H1 (cell line): ENCODE data around the gene CFAP53. TPM values are rescaled to one million over a fixed set of nuclear protein-coding genes. Genes with fewer than 3 reads are reported as not detected.

Source experiments
- CTCF ChIA-PET: fragments of 300-600 bp; sonication (Branson Sonifier 250); formaldehyde crosslinking; loops from one replicate; lab custom pipeline; 2021; ENCODE audit not compliant: partially characterized antibody; lab: Charles Lee
- POLR2A ChIA-PET: fragments of 300-600 bp; sonication (Branson Sonifier 250); formaldehyde crosslinking; loops from one replicate; lab custom pipeline; 2021; ENCODE audit warnings: inconsistent platforms; ENCODE audit not compliant: partially characterized antibody; lab: Charles Lee
- DNase-seq, 2 experiments: peaks; one replicate each; pipeline versions ENCODE4 v3.0.0 to v3.0.0-alpha.2; 2010 to 2022; ENCODE audit warnings: low spot score in 2 of 2, low read depth in 1 of 2, mixed read lengths in 1 of 2
- FAIRE-seq: peaks from 2 replicates; lab custom pipeline; 2011; peaks lifted over from hg19 to GRCh38; lab: Jason Lieb, UNC
- H2AFZ ChIP-seq: 2 replicates; pipeline ENCODE4 v1.8.1; 2012; ENCODE audit warnings: low read length, inconsistent platforms
- H2AK5ac ChIP-seq: 2 replicates; pipeline ENCODE4 v1.6.1; 2013; ENCODE audit warnings: low read depth, low read length
- H2BK120ac ChIP-seq: replicated peaks from 2 replicates; pipeline ENCODE3; 2013; ENCODE audit warnings: low read depth, low read length, inconsistent platforms
- H2BK12ac ChIP-seq: 2 replicates; pipeline ENCODE4 v1.6.1; 2013; ENCODE audit warnings: low read depth, low read length
- H2BK15ac ChIP-seq: 2 replicates; pipeline ENCODE4 v1.6.1; 2013; ENCODE audit warnings: low read length
- H2BK20ac ChIP-seq: 2 replicates; pipeline ENCODE4 v1.6.1; 2013; ENCODE audit warnings: low read length
- H2BK5ac ChIP-seq: 2 replicates; pipeline ENCODE4 v1.6.1; 2013; ENCODE audit warnings: low read depth, low read length
- H3K14ac ChIP-seq: 2 replicates; pipeline ENCODE4 v1.6.1; 2013; ENCODE audit warnings: inconsistent platforms; ENCODE audit not compliant: insufficient read length
- H3K18ac ChIP-seq: 2 replicates; pipeline ENCODE4 v1.6.1; 2013; ENCODE audit warnings: low read length; ENCODE audit errors: extremely low read depth
- H3K23ac ChIP-seq: 2 replicates; pipeline ENCODE4 v1.6.1; 2013; ENCODE audit warnings: inconsistent platforms; ENCODE audit not compliant: insufficient read length
- H3K23me2 ChIP-seq: 2 replicates; pipeline ENCODE4 v1.6.1; 2013; ENCODE audit warnings: low read depth, low read length
- H3K27ac ChIP-seq: 2 replicates; pipeline ENCODE4 v1.6.1; 2011; ENCODE audit warnings: low read depth, low read length, inconsistent platforms
- H3K27me3 ChIP-seq, 4 experiments: replicated peaks in 1 of 4; 1 replicate in 1 of 4; 2 replicates in 3 of 4; pipeline versions ENCODE4 v1.6.1 to v1.8.1; 2011 to 2013; ENCODE audit warnings: low read length in 3 of 4, mild to moderate bottlenecking in 3 of 4, inconsistent platforms in 2 of 4, mixed read lengths in 2 of 4, moderate library complexity in 1 of 4; ENCODE audit not compliant: control insufficient read depth in 3 of 4, insufficient read depth in 3 of 4; ENCODE audit errors: extremely low read depth in 1 of 4
- H3K36me3 ChIP-seq, 4 experiments: 2 replicates each; pipeline versions ENCODE4 v1.6.1 to v1.8.1; 2011 to 2013; ENCODE audit warnings: mild to moderate bottlenecking in 4 of 4, low read length in 3 of 4, moderate library complexity in 2 of 4, control low read depth in 1 of 4, inconsistent platforms in 1 of 4; ENCODE audit not compliant: insufficient read depth in 4 of 4, control insufficient read depth in 2 of 4
- H3K4ac ChIP-seq: replicated peaks from 2 replicates; pipeline ENCODE3; 2013; ENCODE audit warnings: low read length, low read depth, mixed read lengths, inconsistent platforms; ENCODE audit not compliant: insufficient read length
- H3K4me1 ChIP-seq, 4 experiments: replicated peaks in 1 of 4; 1 replicate in 1 of 4; 2 replicates in 3 of 4; pipeline versions ENCODE4 v1.6.1 to v1.8.1; 2011 to 2013; ENCODE audit warnings: low read length in 3 of 4, inconsistent platforms in 2 of 4, mixed read lengths in 1 of 4; ENCODE audit not compliant: insufficient read depth in 4 of 4, control insufficient read depth in 3 of 4
- H3K4me2 ChIP-seq, 2 experiments: 2 replicates each; pipeline versions ENCODE4 v1.6.1 to v1.8.1; 2011 to 2013; ENCODE audit warnings: low read depth in 2 of 2, low read length in 2 of 2, control low read depth in 1 of 2, inconsistent platforms in 1 of 2, mild to moderate bottlenecking in 1 of 2; ENCODE audit not compliant: insufficient read depth in 1 of 2
- H3K4me3 ChIP-seq, 4 experiments: fragments of 200-600, 300-600 bp in 1 of 4; sonication (generic), shearing (Covaris generic), sonication (Bioruptor Twin) in 1 of 4; 2 replicates each; pipeline versions ENCODE4 v1.5.1 to v1.8.1; 2011 to 2016; ENCODE audit warnings: low read length in 4 of 4, low read depth in 3 of 4, control low read depth in 2 of 4, inconsistent platforms in 2 of 4, mild to moderate bottlenecking in 2 of 4, mixed read lengths in 1 of 4, moderate library complexity in 1 of 4; ENCODE audit not compliant: insufficient read depth in 2 of 4; ENCODE audit errors: extremely low read depth in 1 of 4
- H3K56ac ChIP-seq: replicated peaks from 2 replicates; pipeline ENCODE3; 2013; ENCODE audit warnings: low read depth, mild to moderate bottlenecking, mixed read lengths, low read length, inconsistent platforms; ENCODE audit not compliant: insufficient read length
- H3K79me1 ChIP-seq: 2 replicates; pipeline ENCODE4 v1.6.1; 2013; ENCODE audit warnings: low read depth, low read length, control low read depth
- H3K79me2 ChIP-seq, 2 experiments: 2 replicates each; pipeline versions ENCODE4 v1.6.1 to v1.8.1; 2012 to 2013; ENCODE audit warnings: low read length in 2 of 2, mild to moderate bottlenecking in 2 of 2, inconsistent platforms in 1 of 2; ENCODE audit not compliant: insufficient read depth in 2 of 2, control insufficient read depth in 1 of 2
- H3K9ac ChIP-seq, 4 experiments: replicated peaks in 1 of 4; 1 replicate in 1 of 4; 2 replicates in 3 of 4; pipeline versions ENCODE4 v1.6.1 to v1.8.1; 2011 to 2013; ENCODE audit warnings: low read depth in 3 of 4, low read length in 3 of 4, control low read depth in 2 of 4, mild to moderate bottlenecking in 2 of 4, moderate library complexity in 2 of 4, inconsistent platforms in 1 of 4; ENCODE audit errors: extremely low read depth in 1 of 4
- H3K9me3 ChIP-seq, 2 experiments: 2 replicates each; pipeline versions ENCODE4 v1.6.1 to v1.8.1; 2012 to 2013; ENCODE audit warnings: mild to moderate bottlenecking in 2 of 2, moderate library complexity in 2 of 2, control low read depth in 1 of 2, inconsistent platforms in 1 of 2, low read depth in 1 of 2, low read length in 1 of 2, mixed read lengths in 1 of 2; ENCODE audit not compliant: insufficient read depth in 2 of 2
- H4K20me1 ChIP-seq, 2 experiments: replicated peaks in 1 of 2; 2 replicates each; pipeline versions ENCODE3 to v1.8.1; 2011 to 2013; ENCODE audit warnings: inconsistent platforms in 2 of 2, low read length in 2 of 2, mild to moderate bottlenecking in 1 of 2; ENCODE audit not compliant: insufficient read depth in 2 of 2, control insufficient read depth in 1 of 2
- H4K5ac ChIP-seq: 2 replicates; pipeline ENCODE4 v1.6.1; 2013; ENCODE audit warnings: low read length, low read depth, mixed read lengths, inconsistent platforms; ENCODE audit not compliant: insufficient read length
- H4K8ac ChIP-seq: 2 replicates; pipeline ENCODE4 v1.8.0; 2013; ENCODE audit warnings: mild to moderate bottlenecking, moderate library complexity, low read length, inconsistent platforms; ENCODE audit not compliant: insufficient read depth; ENCODE audit errors: extremely low read depth
- H4K91ac ChIP-seq: replicated peaks from 2 replicates; pipeline ENCODE3; 2013; ENCODE audit warnings: low read length, mixed read lengths, inconsistent platforms; ENCODE audit not compliant: insufficient read length
- BACH1 ChIP-seq: IDR thresholded peaks from 2 replicates; pipeline ENCODE4 v1.6.1; 2012; ENCODE audit warnings: low read length, improper control_type of control experiment
- BCL11A ChIP-seq, 2 experiments: IDR thresholded peaks; one replicate each; pipeline ENCODE4 v1.6.1; 2011; ENCODE audit warnings: low read depth in 2 of 2, low read length in 2 of 2, mild to moderate bottlenecking in 2 of 2
- EZH2 ChIP-seq: fragments of 200-600 bp; sonication (generic); IDR thresholded peaks from 2 replicates; pipeline ENCODE4 v1.7.1; 2012; ENCODE audit warnings: low read depth, mild to moderate bottlenecking, moderate library complexity, low read length, inconsistent platforms; ENCODE audit not compliant: severe bottlenecking
- HDAC6 ChIP-seq: IDR thresholded peaks from one replicate; pipeline ENCODE4 v1.7.1; 2012; ENCODE audit warnings: low read depth, mild to moderate bottlenecking, inconsistent platforms, low read length, moderate library complexity
- MAFK ChIP-seq: IDR thresholded peaks from 2 replicates; pipeline ENCODE4 v1.6.1; 2012; ENCODE audit warnings: low read depth, mild to moderate bottlenecking, improper control_type of control experiment, low read length
- POLR2A ChIP-seq, 2 experiments: IDR thresholded peaks; 1 replicate in 1 of 2; 2 replicates in 1 of 2; pipeline ENCODE4 v1.6.1; 2011; ENCODE audit warnings: low read depth in 2 of 2, low read length in 2 of 2, mild to moderate bottlenecking in 2 of 2; ENCODE audit errors: control extremely low read depth in 1 of 2
- SUZ12 ChIP-seq: fragments of 200-600 bp; sonication (generic); IDR thresholded peaks from 2 replicates; pipeline ENCODE4 v1.6.1; 2012; ENCODE audit warnings: mild to moderate bottlenecking, inconsistent platforms, low read length, moderate library complexity, mixed read lengths
- TCF12 ChIP-seq: IDR thresholded peaks from 2 replicates; pipeline ENCODE4 v1.6.1; 2011; ENCODE audit warnings: low read depth, mild to moderate bottlenecking, low read length
- TEAD4 ChIP-seq: IDR thresholded peaks from 2 replicates; pipeline ENCODE4 v1.6.1; 2012; ENCODE audit warnings: low read depth, low read length, inconsistent platforms, mixed read lengths
- WGBS, 2 experiments: shearing (Covaris generic) in 1 of 2; methylation state at CpG; one replicate each; pipeline versions ENCODE4 v1.1.6 to v1.1.7; 2013 to 2015; ENCODE audit warnings: low lambda C conversion rate in 2 of 2, mixed read lengths in 2 of 2, inconsistent platforms in 1 of 2, low coverage in 1 of 2, missing lambda C conversion rate in 1 of 2; ENCODE audit not compliant: insufficient replicate concordance in 2 of 2, insufficient coverage in 1 of 2, insufficient read length in 1 of 2; ENCODE audit errors: extremely low coverage in 1 of 2, missing lambda C conversion rate in 1 of 2; 5-methylcytosine and 5-hydroxymethylcytosine counted together
- long read RNA-seq, 2 experiments: library from RNA in 1 of 2; library from capped mRNA in 1 of 2; stranded (forward); transcript quantifications; one replicate each; pipeline ENCODE4 v2.0.0, GENCODE V29; 2021; ENCODE audit warnings: inconsistent platforms in 1 of 2
- polyA minus RNA-seq, 3 experiments: library from RNA; depleted of rRNA, polyadenylated mRNA; stranded (reverse); fragments of >200 nt; gene quantifications; 1 replicate in 2 of 3; 2 replicates in 1 of 3; pipeline ENCODE4 v1.2.3, GENCODE V29; 2011
- polyA plus RNA-seq, 7 experiments: library from polyadenylated mRNA; depleted of rRNA in 3 of 7; stranded (reverse) in 5 of 7; unstranded in 2 of 7; fragments of >200 nt in 5 of 7; fragments of 200-250 nt in 2 of 7; gene quantifications; 1 replicate in 5 of 7; 2 replicates in 1 of 7; 4 replicates in 1 of 7; pipeline versions ENCODE4 v1.2.1 to v1.2.3, GENCODE V29; 2011 to 2013; ENCODE audit warnings: missing spikeins in 2 of 7, mixed read lengths in 2 of 7
- total RNA-seq: library from RNA; stranded (reverse); fragmentation: NEBNext Ultra II Directional; extraction: Animal tissue kit (Norgen Biotek cat#: 25700); gene quantifications from 2 replicates; pipeline ENCODE4 v1.2.1, GENCODE V29; 2021
- TF ChIP-seq, protein P1 (sequence below): IDR thresholded peaks from 2 replicates; pipeline ENCODE4 v1.6.1; 2011; ENCODE audit warnings: low read length, improper control_type of control experiment

CFAP53 gene
- total RNA-seq: 0.30 and 0.34 TPM in 2 replicates
- 0.05 and 0.08 TPM in 2 replicates for polyA plus RNA-seq (2011; rRNA removed)
- 0.25 TPM for polyA plus RNA-seq (2011; cell fraction: cytosol; rRNA removed)
- 0.07 TPM for polyA plus RNA-seq (2011; cell fraction: nucleus; rRNA removed)
- 0.19 to 0.30 TPM (median 0.20 TPM) in 4 replicates for polyA plus RNA-seq (2012, experiment 1 of 2)
- polyA plus RNA-seq (2012, experiment 2 of 2): not detected
- 0.30 TPM for polyA plus RNA-seq (2013, experiment 1 of 2)
- 0.29 TPM for polyA plus RNA-seq (2013, experiment 2 of 2)
- not detected in 2 replicates for polyA minus RNA-seq (2011; rRNA and poly(A)+ RNA removed)
- not detected for polyA minus RNA-seq (2011; cell fraction: cytosol; rRNA and poly(A)+ RNA removed)
- polyA minus RNA-seq (2011; cell fraction: nucleus; rRNA and poly(A)+ RNA removed): not detected
- long read RNA-seq, experiment 1: 0 reads
- long read RNA-seq, experiment 2: 0 reads

DNA sequence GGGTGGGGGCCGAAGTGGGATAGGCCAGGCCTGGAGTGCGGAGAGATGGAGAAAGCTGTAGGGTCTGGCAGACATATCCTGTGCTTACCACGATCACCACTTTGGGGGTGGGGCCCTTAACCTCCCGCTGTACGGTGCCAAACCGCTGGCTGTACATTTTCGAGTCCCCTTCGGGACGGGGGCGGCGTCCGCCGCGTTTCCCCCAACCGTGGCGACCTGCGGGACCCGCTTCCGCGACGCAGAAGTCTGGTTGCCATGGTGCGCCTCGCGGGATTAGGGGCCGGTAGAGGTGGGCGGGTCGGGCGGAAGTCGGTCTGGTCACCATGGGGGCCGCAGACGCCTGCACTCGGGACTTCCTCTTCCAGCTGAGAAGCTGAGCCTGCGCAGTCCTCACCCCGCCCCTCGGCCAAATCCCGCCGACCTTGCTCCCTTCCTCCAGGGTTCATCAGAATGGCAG lies at the start of gene CFAP53:
TSS of gene CFAP53 (minus strand) at position 248 of the 457 bp plus-strand sequence. CDS start at position 157, 91 bp downstream.
- H2AFZ ChIP-seq: peak within 1 kb of the TSS; percentile 89; the same call in 1 of the 2 replicates
- no peak within 1 kb of the TSS for H3K18ac ChIP-seq
- H2BK12ac ChIP-seq: 0 out of 2 replicates have a peak within 1 kb of the TSS, but pooled peaks have one; percentile 14
- no peak for FAIRE-seq
- no peak within 1 kb of the TSS for H3K56ac ChIP-seq
- no peak within 1 kb of the TSS for H4K8ac ChIP-seq
- H4K20me1 ChIP-seq: no peaks in the 10 kb centered on the region
- H3K9me3 ChIP-seq: no peaks in the 10 kb centered on the region
- H3K4ac ChIP-seq: no peak within 1 kb of the TSS
- H3K23me2 ChIP-seq: no peaks in the 10 kb centered on the region; the same call in 1 of the 2 replicates
- no peaks in the 10 kb centered on the region for H3K79me2 ChIP-seq
- ChIA-PET CTCF (interaction anchor here (0.7 to 2.0 kb wide), 6 partner anchors 8 to 316 kb away, joined by 3 to 6 read pairs (median 4); no protein-coding TSS in a partner anchor), POLR2A (no interaction called here)
- H3K79me1 ChIP-seq: no peaks in the 10 kb centered on the region
- H2AK5ac ChIP-seq: no peak within 1 kb of the TSS
- H3K14ac ChIP-seq: no peak within 1 kb of the TSS
- H3K27ac ChIP-seq: no peak within 1 kb of the TSS
- H3K9ac ChIP-seq: peak within 1 kb of the TSS in 2 of 4 experiments; percentile 27 to 28; a peak in 3 of 7 replicates
- H3K23ac ChIP-seq: no peak within 1 kb of the TSS
- H3K4me3 ChIP-seq: peak within 1 kb of the TSS; percentile 76 to 88 (median 82)
- no peak within 1 kb of the TSS for H4K5ac ChIP-seq
- peak; percentile 46 to 91 for DNase-seq
- H2BK15ac ChIP-seq: peak within 1 kb of the TSS; percentile 72; the same call in 1 of the 2 replicates
- H4K91ac ChIP-seq: no peak within 1 kb of the TSS
- H3K36me3 ChIP-seq: peaks cover 2 to 16% (median 7%) of the 10 kb centered on the region in 4 experiments; a peak in 6 of 8 replicates
- H2BK5ac ChIP-seq: no peak within 1 kb of the TSS
- peaks cover 0 to 7% (median 0%) of the 10 kb centered on the region in 4 experiments; a peak in 3 of 7 replicates for H3K4me1 ChIP-seq
- H2BK20ac ChIP-seq: no peak within 1 kb of the TSS
- no peak within 1 kb of the TSS for H2BK120ac ChIP-seq
- H3K27me3 ChIP-seq: peaks cover 0 to 2% (median 0%) of the 10 kb centered on the region in 4 experiments; a peak in 1 of 7 replicates
- WGBS, 2 experiments: 3% methylated on average over 35 of the region's 37 CpGs; no CpG with 5 or more reads in 1 of the 2 experiments
- peak within 1 kb of the TSS; percentile 71 to 74 for H3K4me2 ChIP-seq
- TF ChIP-seq EZH2 (no peak), SUZ12 (no peak), HDAC6 (no peak), TEAD4 (no peak), POLR2A (IDR thresholded peaks at IDR 0.05; ENCODE audit: control extremely low read depth in 1 of 2, low read depth in 2 of 2, low read length in 2 of 2) (no peak), MAFK (no peak), TCF12 (no peak), BCL11A (IDR thresholded peaks at IDR 0.05; ENCODE audit: low read depth in 2 of 2, low read length in 2 of 2) (no peak), BACH1 (0 out of 2 replicates have a peak, but pooled peaks have one; percentile 25)
- TF ChIP-seq, protein P1, sequence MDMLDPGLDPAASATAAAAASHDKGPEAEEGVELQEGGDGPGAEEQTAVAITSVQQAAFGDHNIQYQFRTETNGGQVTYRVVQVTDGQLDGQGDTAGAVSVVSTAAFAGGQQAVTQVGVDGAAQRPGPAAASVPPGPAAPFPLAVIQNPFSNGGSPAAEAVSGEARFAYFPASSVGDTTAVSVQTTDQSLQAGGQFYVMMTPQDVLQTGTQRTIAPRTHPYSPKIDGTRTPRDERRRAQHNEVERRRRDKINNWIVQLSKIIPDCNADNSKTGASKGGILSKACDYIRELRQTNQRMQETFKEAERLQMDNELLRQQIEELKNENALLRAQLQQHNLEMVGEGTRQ: no peak
